GM12801 (cell line): ENCODE results near the gene PTGIS.

Experiments
- CTCF ChIP-seq: IDR thresholded peaks from one replicate; pipeline ENCODE4 v1.5.1; 2011; ENCODE audit warnings: control low read depth; ENCODE audit not compliant: insufficient read length; ENCODE audit errors: extremely low read depth

The PTGIS gene

GRCh38 chr20:49578436-49578835 lies 10.5 kb upstream of the PTGIS start:
- no peak for TF ChIP-seq CTCF

- no peak for TF ChIP-seq CTCF
Measured at GRCh38 chr20:49575551-49576060, 7.7 kb upstream of the PTGIS start.

GRCh38 chr20:49573900-49574416 lies 6.0 kb upstream of the PTGIS start:
- no peak for TF ChIP-seq CTCF

- TF ChIP-seq CTCF: no peak
Measured at GRCh38 chr20:49572857-49573256, 4.9 kb upstream of the PTGIS start.

- TF ChIP-seq CTCF: no peak
Measured at GRCh38 chr20:49571553-49571835, 3.6 kb upstream of the PTGIS start.

- no peak for TF ChIP-seq CTCF
Measured at GRCh38 chr20:49570828-49571552, 3.1 kb upstream of the PTGIS start.

- no peak for TF ChIP-seq CTCF
Measured at GRCh38 chr20:49570161-49570827, 2.4 kb upstream of the PTGIS start.
